ENCODE results near the gene CWC25.

The CWC25 gene

DNA sequence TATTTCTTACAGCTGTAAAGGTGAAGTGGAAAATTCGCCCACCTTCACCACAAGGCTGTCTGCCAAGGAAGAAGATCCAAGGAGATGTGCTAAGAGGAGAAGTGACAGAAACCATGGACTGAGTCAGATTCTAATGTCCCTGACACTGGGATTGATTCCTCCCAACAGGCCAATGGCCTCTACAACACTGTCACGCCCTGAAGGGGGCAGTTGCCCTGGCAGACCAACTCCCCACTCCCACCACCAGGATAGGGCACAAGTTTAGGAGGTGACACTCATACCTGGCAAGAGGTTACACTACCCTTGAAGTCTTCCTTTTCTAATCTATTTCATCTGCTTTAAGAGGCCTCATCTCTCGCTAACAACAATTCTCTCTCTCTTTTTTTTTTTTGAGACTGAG, 41.9 kb downstream of the CWC25 start:
- DNase-seq, result no peak

GRCh38 chr17:38779965-38780752, 45.0 kb downstream of the CWC25 start:
- no peak for DNase-seq

DNA sequence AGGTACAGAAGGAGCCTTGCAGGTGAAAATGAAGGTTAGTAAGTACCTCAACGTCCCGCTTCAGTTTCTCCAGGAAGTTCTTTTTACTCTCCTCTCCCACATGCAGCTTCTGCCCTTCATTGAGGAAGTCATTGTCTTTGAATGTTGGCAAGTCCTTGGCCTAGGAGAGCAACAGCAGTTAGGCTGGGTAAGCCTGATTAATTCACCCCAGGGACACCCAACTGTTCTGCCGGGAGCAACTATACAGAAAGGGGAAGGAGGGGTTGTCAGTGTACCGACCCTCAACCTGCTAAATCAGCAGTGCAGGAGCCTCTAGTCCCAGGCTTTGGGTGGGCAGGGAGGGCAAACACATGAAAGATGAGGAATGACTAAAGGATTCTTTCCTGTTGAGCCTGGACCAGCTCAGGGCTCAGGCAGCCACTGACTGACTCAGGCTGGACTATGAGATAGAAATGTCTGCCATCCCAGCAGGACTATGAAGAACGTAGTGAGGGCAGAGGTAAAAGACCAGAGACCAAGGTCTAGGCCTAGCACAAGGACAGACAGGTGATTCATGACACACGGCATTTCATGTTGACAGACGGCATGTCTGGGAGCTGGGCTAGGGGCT, 47.4 kb downstream of the CWC25 start:
- DNase-seq, result no peak

DNA sequence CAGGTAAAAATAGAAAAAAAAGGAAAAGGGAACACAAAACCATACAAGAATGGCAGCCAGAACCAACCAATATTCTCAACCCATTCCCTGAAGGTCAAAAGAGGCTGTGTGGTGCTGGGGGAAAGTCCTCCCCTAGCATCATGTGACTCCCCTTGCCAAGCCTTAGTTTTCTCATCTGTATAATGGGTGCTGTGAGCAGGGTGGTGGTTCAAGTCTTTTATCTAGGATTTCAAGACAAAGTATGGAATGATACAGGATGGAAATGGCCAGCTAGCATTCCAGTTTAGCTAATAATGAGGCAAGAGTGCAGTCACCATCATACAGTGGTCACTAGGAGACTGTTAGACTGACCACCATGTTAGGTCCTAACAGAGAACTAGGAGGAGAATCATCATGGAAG, 51.9 kb downstream of the CWC25 start:
- no peak for DNase-seq

- no peak for DNase-seq
These were observed 56.7 kb downstream of the CWC25 start for GRCh38 chr17:38768417-38768816.

GRCh38 chr17:38766341-38766740, 58.8 kb downstream of the CWC25 start:
- no peak for DNase-seq

- no peak for DNase-seq
These were observed 62.9 kb downstream of the CWC25 start for GRCh38 chr17:38762231-38762630.

GRCh38 chr17:38761612-38762011, 63.5 kb downstream of the CWC25 start:
- DNase-seq, result no peak

DNA sequence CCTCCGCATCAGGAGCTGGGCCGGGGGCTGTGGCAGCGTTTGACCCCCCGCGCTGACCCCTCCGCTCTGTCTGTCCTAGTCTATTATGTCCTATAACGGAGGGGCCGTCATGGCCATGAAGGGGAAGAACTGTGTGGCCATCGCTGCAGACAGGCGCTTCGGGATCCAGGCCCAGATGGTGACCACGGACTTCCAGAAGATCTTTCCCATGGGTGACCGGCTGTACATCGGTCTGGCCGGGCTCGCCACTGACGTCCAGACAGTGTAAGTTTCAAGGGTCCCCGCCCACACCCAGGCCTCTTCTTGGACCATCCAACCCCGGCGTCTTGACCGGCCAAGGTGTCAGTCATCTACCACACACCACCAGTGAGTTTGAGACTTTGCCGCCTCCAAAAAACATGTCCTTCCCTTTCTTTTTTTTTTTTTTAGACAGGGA, 72.0 kb downstream of the CWC25 start:
- no peak for DNase-seq

DNA sequence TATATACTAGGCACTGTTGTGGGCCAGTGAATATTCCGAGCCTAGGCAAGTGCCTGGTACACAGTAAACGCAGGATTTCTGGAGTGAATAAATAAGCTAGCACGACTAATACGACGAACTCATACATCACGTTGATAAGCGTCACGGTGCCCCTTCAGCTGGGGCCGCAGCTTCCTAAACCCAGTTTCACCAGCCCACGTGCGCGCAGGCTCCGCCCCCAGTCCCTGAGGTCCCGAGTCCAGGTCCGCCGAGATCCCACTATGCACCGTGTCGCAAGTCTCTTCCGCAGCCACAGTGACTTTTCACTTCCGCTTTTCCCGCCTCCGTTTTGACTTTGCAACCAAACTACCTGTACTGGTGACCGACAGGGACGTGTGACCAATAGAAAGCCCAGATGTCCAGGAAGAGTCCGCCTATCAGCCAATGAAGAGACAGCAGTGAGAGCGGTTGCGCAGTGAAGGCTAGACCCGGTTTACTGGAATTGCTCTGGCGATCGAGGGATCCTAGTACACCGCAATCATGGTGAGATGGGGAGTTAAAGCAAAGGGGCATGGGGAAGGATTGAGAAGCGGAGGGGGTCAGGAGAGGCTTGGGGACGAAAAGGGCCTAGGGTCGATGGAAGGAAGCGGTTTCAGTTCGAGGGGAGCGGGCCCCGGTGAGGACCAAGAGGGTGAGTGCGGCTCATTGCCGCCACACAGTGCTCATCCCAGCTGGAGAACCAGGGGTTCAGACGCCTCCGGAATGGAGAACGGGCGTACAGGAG, 72.6 kb downstream of the CWC25 start, which contains the start of gene PSMB3:
Gene PSMB3, plus strand, starts transcription at position 434 of the 763 bp plus-strand sequence. Its CDS starts 86 bp downstream, at position 520.
- DNase-seq, result peak; percentile 99

GRCh38 chr17:38751808-38752307, 73.3 kb downstream of the CWC25 start:
- DNase-seq, result peak; percentile 86

- DNase-seq, result no peak
These were observed 73.8 kb downstream of the CWC25 start for GRCh38 chr17:38751144-38751807.
